Measurements from ENCODE around the gene TRAPPC3.

DNA sequence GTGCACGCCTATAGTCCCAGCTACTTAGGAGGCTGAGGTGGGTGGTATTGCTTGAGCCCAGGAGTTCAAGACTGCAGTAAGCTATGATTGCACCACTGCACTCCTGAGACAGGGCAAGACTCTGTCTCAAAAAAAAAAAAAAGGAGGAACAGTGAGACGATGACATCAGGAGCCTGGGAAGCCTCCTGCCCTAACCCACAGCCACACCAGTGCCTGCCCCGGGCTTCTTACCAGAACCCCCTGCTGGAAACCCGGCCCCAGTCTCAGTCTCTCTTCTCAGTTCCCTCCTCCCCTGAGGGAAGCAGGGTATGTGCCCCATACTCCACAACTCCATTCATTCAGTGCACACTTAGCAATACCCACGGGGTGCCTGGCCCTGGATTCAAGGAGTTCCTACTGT lies 33.4 kb downstream of the TRAPPC3 start:
- TF ChIP-seq POLR2AphosphoS5 (IDR thresholded peaks at IDR 0.05) (no peak), CTCF (IDR thresholded peaks at IDR 0.05 in 8 of 11, conservative IDR thresholded peaks at IDR 0.05 in 3 of 11) (no peak)
